Panc1 (cell line): ENCODE data around the gene FAF1.

Source experiments
- CTCF ChIP-seq: fragments of 450-650 bp; IDR thresholded peaks from 2 replicates; pipeline ENCODE4 v1.5.1; 2017; ENCODE audit warnings: mild to moderate bottlenecking
- POLR2AphosphoS5 ChIP-seq: IDR thresholded peaks from 2 replicates; pipeline ENCODE4 v1.6.1; 2012; ENCODE audit warnings: mild to moderate bottlenecking, low read depth, low read length, moderate library complexity
- SIN3A ChIP-seq: IDR thresholded peaks from 2 replicates; pipeline ENCODE4 v1.6.1; 2012; ENCODE audit warnings: low read depth, mild to moderate bottlenecking, low read length, moderate library complexity, borderline replicate concordance; ENCODE audit not compliant: insufficient read depth
- TCF7L2 ChIP-seq: IDR thresholded peaks from 2 replicates; pipeline ENCODE4 v1.6.1; 2011; ENCODE audit warnings: mild to moderate bottlenecking, low read depth, low read length, inconsistent platforms
- TF ChIP-seq, protein P1 (sequence below), 2 experiments: IDR thresholded peaks; 2 replicates each; pipeline ENCODE4 v1.6.1; 2011 to 2012; ENCODE audit warnings: low read depth in 2 of 2, control low read depth in 1 of 2, low read length in 1 of 2, mild to moderate bottlenecking in 1 of 2, moderate library complexity in 1 of 2; ENCODE audit not compliant: insufficient read depth in 1 of 2

- TF ChIP-seq CTCF (no peak), POLR2AphosphoS5 (no peak), SIN3A (no peak), TCF7L2 (no peak)
- TF ChIP-seq, protein P1, sequence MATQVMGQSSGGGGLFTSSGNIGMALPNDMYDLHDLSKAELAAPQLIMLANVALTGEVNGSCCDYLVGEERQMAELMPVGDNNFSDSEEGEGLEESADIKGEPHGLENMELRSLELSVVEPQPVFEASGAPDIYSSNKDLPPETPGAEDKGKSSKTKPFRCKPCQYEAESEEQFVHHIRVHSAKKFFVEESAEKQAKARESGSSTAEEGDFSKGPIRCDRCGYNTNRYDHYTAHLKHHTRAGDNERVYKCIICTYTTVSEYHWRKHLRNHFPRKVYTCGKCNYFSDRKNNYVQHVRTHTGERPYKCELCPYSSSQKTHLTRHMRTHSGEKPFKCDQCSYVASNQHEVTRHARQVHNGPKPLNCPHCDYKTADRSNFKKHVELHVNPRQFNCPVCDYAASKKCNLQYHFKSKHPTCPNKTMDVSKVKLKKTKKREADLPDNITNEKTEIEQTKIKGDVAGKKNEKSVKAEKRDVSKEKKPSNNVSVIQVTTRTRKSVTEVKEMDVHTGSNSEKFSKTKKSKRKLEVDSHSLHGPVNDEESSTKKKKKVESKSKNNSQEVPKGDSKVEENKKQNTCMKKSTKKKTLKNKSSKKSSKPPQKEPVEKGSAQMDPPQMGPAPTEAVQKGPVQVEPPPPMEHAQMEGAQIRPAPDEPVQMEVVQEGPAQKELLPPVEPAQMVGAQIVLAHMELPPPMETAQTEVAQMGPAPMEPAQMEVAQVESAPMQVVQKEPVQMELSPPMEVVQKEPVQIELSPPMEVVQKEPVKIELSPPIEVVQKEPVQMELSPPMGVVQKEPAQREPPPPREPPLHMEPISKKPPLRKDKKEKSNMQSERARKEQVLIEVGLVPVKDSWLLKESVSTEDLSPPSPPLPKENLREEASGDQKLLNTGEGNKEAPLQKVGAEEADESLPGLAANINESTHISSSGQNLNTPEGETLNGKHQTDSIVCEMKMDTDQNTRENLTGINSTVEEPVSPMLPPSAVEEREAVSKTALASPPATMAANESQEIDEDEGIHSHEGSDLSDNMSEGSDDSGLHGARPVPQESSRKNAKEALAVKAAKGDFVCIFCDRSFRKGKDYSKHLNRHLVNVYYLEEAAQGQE (IDR thresholded peaks at IDR 0.05; ENCODE audit: insufficient read depth in 1 of 2, low read depth in 2 of 2, low read length in 1 of 2), result no peak
Observed at GRCh38 chr1:50474859-50475809, 484.9 kb downstream of the FAF1 start.
